Stimulated activated CD4-positive, alpha-beta T cell treated with anti-CD3 and anti-CD28 coated beads, Interleukin-1b, Interleukin-23, amount 100 ng/mL, for 4 hours (primary cell): ENCODE results near the gene TMEM229B.

Experiments used
- DNase-seq, 2 donors: peaks; one replicate each; pipeline ENCODE4 v3.0.0-alpha.2; 2020; ENCODE audit warnings: low read depth in 2 of 2

TMEM229B gene

DNA sequence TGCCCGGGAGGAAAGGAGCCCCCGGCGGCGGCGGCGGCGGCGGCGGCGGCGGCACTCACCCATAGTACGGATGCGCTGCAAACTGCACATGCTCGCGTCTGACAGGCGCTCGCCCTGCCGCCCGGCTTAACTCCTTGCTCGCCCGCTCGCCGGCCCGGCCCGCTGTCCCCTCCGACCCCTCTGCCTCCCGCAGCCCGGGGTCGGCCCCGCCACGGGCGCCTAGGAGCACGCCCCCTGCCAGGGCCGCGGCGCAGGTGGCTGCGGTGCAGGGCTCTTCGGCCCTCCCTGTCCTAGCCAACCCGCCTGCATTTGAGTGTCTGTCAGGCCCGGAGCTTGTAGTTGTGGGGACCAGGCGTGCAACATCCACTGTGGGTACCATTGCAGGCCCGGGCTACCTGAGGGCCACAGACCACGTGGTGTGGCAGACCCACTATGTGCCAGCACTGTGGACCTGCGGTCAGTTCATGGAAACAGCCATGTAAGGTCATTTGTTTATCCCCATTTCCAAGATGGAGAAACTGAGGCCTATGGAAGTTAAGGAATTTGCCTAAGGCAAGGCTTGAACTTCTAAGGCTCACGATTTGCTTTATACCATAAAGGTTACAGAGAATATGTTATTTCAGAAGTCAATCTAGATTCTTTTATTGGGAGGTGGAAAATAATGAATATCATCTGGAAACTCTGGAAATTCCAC, 27.0 kb upstream of the TMEM229B start:
- peak; percentile 18 to 47 for DNase-seq

DNA sequence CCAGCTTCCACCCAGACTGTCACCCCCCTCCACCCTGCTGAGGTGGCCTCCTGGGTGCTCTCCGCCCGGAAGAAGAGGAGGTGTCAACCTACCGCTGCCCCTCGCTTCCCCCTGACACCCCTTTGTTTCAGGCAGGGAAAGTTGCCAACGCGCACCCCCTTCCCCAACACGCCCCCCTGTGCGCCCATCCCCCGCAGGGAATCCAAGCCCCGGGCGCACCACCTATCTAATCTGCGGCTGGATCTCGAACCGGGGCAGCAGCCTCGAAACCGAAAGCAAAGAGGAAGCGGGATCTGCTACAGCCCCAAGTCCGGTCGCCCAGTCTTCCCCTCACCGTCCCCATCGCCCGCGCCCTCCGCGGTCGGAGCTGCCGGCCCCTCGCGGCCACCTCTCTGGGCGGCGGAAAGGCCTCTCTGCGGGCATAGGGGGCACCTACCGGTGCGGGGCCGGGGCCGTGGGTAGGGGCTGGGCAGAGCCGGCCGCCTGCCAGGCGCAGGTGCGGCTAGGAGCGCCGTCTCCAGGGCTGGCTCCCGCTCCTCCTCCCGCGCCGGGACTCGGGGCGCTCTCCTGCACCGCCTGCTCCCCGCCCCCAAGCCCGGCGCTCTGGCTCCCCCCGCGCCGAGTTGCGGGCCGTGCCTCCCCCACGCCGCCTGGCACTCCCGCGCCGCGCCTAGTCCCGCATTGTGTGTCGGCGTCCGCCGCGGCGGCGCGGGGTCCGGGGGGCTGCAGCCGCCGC, 26.3 kb upstream of the TMEM229B start:
- peak in 1 of 2 donors; percentile 30 for DNase-seq

DNA sequence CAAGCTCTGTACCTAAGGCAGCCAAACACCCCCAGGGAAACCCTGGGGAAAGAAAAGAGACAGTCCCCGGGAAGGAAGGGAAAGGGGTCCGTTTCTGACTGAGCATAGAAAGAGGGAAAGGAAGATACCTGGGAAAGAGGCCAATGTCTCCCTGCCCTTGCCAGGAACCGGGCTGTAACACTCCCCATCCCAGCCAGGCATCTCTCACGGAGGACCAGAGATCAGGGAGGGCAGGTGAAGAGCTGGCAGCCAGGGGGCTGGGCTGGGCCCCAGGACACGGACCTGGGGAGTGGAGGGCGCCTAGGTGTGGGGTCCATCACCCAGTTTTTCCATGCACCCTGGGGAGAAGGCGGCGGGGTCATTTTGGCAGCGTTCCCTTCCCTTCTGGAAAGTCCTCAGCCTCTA, 25.7 kb upstream of the TMEM229B start:
- DNase-seq, result no peak

DNA sequence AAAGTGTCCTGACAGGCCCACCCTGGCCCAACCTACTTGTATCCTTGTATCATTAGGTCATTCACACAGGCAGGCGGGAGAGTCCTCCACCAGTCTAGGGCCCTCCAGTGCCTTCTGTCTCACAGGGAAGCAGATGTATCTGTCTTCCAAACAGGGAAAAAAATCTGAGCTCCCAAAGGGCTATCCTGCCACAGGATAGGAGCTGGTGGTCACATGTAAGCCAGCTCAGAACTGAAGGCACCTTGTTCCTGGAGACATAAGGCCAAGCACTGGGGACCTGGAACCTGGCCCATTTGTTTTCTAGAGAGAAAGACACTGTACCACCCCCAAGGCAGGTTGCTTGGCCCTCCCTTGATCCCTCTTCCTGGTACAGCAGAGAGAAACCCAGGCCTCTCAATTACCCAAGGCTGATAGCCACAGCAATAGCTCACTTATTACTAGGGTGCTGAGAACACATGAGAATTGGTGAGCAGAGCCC, 25.1 kb upstream of the TMEM229B start:
- DNase-seq, result no peak

DNA sequence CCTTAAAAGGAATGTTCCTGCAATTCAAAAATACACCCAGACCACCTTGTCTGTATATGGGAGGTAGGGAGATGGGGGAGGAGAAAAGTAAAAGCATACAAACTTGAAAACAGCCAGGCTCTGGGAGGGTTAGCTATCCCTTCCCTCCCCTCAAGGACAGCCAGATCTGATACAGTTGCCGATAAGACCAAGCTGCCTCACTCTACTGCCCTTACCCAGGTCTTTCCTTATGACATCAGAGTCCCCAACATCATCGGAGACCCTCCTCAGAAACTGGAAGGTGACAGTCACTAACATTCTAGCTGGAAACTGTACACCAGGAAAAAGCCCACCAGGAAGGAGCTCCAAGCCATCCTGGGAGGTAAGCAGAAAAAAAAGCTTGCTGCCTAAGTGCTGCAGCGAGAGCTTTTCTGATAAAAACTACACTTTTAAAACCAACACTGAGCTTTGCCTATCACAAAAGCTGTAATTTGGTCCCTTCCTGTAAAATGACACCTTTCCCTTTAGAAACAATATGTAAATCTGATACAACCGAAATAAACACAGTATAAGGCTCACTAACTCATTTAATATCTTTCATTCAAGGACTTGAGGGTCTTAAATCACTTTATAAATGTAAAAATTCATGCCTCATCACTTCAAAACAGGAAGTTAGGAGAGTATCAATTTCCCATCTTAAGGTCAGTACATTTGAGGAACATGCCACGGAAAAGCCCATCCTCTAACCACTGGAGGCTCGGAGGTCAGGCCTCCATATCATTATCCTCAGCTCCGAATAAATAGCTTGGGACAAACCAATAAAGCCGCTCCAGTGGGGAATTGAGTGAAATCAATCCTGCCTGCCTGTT, 24.2 kb upstream of the TMEM229B start:
- DNase-seq, result no peak

DNA sequence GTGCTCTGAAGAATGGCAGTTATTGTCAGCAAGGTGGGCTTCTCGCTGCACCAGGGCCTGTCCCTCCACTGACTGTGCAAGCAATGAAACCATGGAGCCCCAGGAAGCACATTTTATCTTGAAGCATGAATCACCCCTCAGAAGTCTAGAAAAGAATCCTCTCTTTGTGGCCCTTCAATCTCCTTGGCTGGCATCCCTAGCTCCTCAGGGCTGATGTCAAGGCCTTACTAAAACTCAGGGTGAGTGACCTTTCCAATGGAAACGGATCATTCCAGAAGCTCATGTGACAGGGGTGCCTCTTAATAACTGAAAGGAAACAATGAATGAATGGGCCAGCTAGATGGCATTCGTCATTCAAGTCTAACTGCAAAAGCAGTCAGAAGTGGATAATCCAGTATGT, 22.3 kb upstream of the TMEM229B start:
- DNase-seq, result no peak

DNA sequence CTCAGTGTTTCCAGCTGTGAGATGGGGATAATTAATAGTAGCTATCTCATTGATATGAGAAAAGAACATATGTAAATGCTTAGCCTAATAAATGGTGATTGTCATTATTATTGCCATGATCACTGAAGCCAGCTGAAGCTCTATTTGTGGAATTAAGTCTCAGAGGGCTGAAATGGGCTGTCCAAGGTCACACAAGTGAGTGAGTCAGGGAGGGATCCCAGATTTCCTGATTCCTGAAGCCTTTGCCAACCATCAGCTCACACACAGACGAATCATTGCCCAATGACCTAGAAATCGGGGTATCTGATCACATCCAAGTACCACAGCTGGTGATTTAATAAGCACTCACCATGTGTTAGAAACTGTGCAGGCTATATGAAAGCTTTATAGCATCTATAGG, 21.6 kb upstream of the TMEM229B start:
- DNase-seq, result no peak

DNA sequence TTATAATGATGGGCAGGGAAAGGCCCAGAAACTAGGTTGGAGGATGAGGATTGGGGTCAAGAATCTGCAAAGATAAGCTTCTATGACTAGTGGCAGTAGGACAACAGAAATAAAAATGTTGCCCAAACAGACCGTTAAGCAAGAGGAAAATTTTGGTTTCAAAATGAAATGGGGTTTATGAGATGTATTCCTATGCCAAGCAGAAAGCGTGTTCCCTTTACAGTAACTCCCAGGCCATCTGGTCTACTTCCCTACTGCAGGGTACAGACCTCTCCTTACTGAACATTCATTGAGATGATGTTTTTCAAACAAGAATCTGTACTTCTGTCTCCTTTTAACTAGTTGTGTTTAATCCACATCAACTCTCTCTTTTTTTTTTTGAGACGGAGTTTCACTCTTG, 20.4 kb upstream of the TMEM229B start:
- DNase-seq, result no peak

DNA sequence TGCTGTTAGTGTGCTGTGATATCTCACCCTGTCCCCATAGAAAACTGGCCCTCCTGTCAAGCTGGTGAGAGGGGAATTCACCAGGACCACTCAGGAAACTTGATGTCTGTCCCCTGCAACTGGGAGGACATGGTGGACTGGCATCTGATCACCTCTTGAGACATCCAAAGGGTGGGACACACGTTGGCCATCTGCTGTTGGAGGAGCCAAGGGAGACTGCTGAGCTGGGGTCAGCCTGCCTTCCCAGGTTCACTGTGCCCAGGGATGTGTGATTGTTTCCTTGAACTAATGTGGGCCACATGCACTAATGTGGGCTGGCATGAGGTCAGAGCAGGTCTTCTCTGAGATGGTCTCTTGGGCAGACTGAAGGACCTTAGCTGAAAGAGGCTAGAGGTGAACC, 16.7 kb upstream of the TMEM229B start:
- DNase-seq, result no peak

DNA sequence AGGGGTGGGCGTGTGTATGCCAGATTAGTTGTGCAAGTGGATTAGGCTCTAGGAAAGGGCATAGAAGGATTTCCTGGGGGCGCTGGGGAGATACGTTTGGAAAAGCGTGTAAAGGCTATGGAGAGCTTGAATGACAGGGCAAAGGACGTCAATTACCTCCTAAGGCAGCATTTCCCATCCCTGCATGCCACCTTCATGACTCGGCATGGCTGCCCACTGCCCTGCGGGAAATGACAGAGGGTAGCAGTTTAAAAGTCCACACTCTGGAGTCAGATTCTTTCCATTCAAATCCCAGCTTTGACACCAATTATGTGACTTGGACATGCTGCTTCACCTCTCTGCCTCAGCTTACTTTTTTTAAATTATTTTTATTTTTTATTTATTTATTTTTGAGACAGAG, 14.8 kb upstream of the TMEM229B start:
- no peak for DNase-seq

DNA sequence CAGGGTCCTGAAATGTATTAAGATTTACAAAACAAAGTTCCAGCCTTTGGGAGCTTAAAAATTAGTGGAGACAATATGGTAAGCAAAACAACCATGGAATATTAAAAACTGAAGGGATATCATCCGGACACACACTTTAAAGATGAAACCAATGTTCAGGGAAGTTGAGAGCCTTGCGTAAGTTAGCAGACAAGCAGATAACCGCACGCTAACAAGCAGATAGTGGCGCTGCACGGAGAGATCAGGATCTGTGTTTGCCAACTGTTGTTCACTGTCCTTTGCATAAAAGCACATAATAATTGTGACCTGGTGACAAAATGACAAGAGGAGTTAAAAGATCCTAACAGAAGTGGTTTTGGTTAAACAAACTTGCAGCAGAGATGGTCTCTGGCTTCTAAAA, 14.3 kb upstream of the TMEM229B start:
- no peak for DNase-seq

DNA sequence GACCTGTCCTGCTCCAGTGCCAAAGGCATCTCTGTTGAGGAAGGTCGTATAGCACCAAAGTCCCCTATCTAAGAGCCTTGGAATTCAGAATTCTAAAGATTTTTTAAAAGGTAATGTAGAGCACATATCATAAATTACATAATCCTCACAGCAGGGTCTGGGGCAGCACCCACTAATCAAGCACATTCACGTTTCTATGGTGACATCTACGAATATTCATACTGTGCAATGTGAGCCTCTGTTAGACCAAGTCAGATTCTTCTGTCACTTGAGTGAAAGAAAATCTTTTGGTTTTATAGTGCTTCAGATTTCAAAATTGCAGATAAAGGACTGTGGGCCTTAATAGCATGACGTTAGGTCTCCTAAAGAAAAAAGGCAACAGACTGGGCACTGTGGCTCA, 13.1 kb upstream of the TMEM229B start:
- DNase-seq, result no peak

DNA sequence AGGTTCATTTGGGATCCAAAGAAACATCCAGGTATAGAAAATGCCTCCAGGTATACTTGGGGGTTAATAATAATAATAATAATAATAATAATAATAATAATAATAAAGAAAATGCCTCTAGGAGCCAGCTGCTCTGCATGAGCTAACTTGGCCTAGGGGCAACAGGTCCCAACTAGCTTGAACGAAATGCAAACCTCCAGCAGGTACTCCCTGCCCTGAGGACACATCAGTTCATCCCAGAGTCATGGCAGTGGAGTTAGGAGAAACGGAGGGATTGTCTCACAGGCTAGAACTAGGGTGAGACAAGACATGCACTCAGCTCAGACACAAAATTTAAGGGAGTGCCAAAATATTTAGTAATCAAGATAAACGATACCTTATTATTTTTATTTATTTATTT, 12.5 kb upstream of the TMEM229B start:
- DNase-seq, result no peak

DNA sequence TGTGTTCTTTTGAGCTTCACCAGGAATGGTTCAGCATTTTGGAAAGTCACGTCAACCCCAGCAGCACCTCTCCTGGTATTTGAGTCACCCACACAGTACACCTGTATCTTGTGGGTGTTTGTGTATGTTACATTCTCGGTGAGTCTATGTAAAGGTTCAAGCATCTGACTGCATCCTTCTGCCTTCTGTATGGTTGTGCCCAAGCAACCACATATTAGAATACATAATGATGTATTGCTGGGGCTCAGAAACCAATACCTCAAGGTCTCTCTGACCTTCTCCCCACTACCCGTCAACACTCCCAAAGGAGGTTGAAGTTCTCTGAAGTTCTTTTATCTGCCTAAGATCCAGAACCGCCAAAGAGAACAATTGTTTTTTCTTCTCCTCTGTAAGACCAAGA, 9.2 kb upstream of the TMEM229B start:
- no peak for DNase-seq

DNA sequence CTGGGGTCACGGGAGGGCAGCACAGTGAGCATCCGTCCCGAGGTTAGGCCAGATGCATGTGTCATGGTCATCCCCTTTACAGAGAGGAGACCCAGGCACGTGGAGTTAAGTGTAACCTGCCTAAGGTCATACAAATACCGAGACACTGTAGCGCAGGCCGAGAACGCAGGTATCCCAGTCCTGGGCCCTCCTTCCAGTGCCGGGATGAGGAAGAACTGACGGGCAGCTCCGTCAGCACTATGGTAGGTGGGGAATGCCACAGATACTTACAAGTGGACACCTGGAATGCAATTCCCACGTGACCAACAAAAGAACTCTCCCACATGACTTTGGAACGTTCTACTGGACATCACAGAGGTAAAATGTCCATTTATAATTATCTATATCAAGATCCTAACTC, 8.7 kb upstream of the TMEM229B start:
- no peak for DNase-seq

DNA sequence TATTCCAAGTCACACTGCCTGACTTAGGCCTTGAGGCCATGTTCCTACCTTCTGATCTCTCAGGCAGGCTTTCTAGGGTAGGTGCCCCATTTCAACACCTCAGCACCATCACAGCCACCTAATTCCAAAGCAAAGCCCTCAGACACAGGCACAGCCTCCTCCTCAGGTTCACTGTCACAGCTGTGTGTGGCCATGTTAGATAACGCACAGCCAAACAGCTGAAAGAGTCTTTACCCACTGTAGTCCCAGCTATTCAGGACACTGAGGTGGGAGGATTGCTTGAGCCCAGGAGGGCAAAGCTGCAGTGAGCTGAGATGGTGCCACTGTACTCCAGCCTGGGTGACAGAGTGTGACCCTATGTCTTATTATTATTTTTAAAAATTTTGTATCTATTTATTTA, 7.3 kb upstream of the TMEM229B start:
- no peak for DNase-seq

DNA sequence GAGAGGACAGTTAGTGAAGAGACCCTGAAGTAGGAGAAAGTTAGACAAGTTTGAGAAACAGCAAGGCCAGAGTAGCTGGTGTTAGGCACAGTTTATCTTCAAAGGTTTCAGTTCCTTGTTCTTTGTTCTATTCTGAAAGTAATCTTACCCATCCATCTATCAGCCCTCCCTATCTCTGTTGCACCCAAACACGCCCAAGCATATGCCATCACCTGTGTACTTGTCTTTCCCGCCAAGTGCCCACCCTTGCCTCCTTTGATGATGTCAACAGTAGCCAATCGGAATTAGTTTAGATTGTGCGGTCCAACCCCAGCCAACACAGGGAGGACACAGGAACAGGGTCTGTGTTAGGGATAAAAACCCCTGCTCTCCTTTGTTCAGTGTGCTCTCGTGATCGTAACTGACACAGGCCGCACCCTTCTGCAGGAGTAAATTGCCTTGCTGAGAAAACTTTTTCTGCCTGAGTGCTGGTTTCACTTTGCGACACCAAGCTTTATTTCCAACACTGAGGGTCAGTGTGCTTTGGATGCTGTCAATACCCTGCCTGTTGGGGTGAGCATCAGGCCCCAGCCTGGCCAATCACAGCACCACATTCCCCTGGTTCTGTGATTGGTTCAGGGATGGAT, 4.7 kb upstream of the TMEM229B start:
- DNase-seq, result no peak

DNA sequence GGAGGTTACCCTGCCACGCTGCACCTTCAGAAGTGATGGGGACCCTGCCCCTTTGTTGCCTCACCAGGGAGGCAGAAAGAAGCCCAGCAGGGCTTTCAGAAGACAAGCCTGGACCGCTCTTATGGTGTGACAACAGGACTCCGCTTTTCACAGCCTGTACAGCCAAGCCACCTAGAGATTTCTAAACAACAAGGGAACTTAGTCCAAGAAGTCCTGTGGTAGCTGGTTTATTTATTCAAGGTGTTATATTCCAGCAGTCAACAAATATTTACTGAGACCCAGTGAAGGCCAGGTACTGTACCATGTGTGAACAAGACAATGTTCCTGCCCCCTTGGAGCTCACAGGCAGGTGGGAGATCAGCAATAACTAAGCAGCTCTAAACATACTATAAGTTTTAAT, 4.0 kb upstream of the TMEM229B start:
- no peak for DNase-seq

DNA sequence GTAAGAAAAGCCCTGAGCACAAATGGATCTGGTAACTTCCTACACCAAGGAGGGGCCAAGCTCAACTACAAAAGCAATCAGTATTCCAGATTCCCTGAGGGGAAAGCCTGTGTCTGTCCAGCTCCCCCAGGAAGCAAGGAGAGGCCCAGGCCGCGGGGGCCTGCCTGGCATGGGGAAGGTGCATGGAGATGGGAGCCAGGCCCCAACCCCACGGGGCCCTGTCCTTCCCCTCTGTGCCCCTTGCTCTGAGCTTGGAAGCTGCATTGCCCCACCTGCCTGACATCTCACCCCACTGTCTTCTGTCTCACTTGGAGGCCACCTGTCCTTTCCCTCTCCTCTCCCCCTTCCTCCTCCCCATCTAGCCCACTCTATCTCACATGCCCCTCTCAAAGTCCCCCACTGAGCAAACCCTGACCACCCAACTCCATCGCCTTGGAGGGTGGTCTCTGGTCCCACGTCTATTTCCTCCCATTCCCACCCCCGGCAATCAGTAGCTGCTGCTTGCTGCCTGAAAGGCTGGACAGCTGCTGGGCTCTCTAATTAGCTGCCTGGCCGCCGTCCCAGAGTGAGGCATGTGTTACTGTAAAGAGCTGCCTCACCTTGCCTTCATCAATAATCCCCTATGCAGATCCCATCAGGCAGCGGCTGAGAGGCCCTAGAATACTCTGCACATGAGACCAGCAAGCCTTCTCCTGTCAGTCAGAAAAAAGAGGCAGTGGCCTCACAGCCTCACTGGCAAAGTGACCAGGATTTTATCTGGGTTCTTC, 3.4 kb upstream of the TMEM229B start:
- DNase-seq, result no peak

DNA sequence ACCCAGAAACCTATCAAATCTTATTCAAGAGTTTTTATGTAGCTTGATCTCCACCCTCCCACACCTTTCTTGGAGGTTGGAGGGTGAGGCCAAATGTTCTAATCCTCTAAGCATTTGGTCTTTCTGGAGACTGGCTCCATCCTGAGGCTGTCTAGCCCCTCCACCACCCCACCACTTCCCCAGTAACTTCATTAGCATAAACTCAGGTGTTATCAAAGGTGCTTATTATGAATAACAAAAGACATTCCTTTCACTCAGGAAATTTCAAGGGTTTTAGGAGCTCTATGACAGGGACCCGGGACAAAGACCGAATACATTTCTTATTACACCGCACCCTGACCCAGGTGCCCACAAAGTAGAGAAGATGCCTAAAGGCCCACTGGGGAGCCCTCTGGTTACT, 2.8 kb upstream of the TMEM229B start:
- DNase-seq, result no peak

DNA sequence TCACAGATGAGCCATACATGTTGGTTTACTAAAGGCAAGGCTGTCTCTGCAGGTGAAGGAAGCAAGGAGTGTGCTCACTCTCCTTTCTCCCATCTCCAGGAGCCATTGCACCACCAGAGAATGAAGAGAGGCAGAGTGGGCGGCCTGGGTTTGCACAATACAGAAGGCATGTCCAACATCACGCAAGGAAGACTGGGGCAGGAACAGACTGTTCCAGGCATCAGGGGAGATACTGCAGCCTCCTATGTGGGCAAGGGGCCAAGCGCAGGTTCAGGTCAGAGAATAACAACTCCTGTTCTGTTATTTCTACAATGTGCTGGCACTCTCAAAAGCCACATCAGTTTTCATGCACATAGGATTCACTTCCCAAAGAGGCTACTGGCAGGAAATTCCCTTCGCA, 1.7 kb upstream of the TMEM229B start:
- no peak for DNase-seq
